ENCODE results near the gene SMYD5.

Gene SMYD5

DNA sequence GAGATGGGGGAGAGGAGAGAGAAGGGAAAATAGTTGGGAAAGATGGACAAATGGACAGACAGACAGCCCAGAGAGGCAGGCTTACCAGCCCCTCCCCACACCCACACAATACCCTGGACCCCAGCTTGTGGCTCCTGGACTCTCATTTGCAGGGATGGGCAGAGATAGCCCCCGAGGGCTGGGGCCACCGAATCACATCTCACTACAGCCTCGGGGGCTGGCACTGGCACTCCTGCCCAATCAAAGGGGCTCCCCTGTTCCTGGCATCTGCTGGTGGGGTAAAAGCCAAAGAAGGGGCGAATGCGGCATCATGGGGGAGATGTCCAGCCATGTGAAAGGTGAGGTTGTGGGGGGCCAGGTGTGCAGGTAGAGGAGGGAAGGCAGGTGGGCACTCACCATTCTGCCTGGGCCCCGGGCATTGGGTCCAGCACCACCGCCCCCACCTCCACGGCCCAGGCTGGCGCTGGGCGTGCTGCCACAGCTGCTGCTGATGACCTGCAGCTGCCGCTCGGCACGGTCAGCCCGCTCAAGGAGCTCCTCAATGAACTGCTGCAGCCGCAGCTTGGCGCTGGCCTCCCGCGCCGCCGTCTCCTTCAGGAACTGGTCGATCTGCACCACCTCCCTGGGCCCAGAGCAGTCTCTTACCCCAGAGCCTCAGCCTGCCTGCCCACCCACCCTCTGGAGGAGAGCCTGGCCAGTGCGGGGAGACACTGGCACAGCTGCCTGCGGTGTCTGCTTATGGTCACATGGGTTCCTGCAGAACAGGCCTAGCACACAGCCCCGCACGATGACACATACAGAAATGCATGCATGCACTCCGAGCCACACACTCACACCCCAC lies 52.2 kb downstream of the SMYD5 start:
- no peak for DNase-seq (ENCODE audit: extremely low spot score)
- TF ChIP-seq, protein P1, sequence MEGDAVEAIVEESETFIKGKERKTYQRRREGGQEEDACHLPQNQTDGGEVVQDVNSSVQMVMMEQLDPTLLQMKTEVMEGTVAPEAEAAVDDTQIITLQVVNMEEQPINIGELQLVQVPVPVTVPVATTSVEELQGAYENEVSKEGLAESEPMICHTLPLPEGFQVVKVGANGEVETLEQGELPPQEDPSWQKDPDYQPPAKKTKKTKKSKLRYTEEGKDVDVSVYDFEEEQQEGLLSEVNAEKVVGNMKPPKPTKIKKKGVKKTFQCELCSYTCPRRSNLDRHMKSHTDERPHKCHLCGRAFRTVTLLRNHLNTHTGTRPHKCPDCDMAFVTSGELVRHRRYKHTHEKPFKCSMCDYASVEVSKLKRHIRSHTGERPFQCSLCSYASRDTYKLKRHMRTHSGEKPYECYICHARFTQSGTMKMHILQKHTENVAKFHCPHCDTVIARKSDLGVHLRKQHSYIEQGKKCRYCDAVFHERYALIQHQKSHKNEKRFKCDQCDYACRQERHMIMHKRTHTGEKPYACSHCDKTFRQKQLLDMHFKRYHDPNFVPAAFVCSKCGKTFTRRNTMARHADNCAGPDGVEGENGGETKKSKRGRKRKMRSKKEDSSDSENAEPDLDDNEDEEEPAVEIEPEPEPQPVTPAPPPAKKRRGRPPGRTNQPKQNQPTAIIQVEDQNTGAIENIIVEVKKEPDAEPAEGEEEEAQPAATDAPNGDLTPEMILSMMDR (IDR thresholded peaks at IDR 0.05; ENCODE audit: control extremely low read depth, extremely low read depth, low read depth, missing control alignments), result no peak
- ChIA-PET CTCF (no interaction called here), POLR2A (no interaction called here)

GRCh38 chr2:73267008-73267407 lies 53.0 kb downstream of the SMYD5 start:
- CTCF ChIA-PET, result interaction anchor here (1.7 kb wide), 1 partner anchor 23 kb away, joined by 15 read pairs; no protein-coding TSS in a partner anchor
- POLR2A ChIA-PET, result no interaction called here
- TF ChIP-seq, protein P1 (IDR thresholded peaks at IDR 0.05; ENCODE audit: control extremely low read depth, extremely low read depth, low read depth, missing control alignments), result no peak
- no peak for DNase-seq (ENCODE audit: extremely low spot score)

GRCh38 chr2:73268366-73268829 lies 54.4 kb downstream of the SMYD5 start:
- TF ChIP-seq, protein P1 (IDR thresholded peaks at IDR 0.05; ENCODE audit: control extremely low read depth, extremely low read depth, low read depth, missing control alignments), result no peak
- no peak for DNase-seq (ENCODE audit: extremely low spot score)
- POLR2A ChIA-PET, result no interaction called here
- CTCF ChIA-PET, result interaction anchor here (1.2 to 1.7 kb wide), 4 partner anchors 9 to 91 kb away, joined by 3 to 15 read pairs (median 4); no protein-coding TSS in a partner anchor

- DNase-seq (ENCODE audit: extremely low spot score), result peak; percentile 91
- TF ChIP-seq, protein P1 (IDR thresholded peaks at IDR 0.05; ENCODE audit: control extremely low read depth, extremely low read depth, low read depth, missing control alignments), result no peak
- CTCF ChIA-PET, result interaction anchor here (1.2 to 1.7 kb wide), 4 partner anchors 8 to 92 kb away, joined by 3 to 15 read pairs (median 4); no protein-coding TSS in a partner anchor
- POLR2A ChIA-PET, result no interaction called here
Measured at GRCh38 chr2:73268830-73269685, 55.0 kb downstream of the SMYD5 start.

- DNase-seq (ENCODE audit: extremely low spot score), result no peak
- TF ChIP-seq, protein P1 (IDR thresholded peaks at IDR 0.05; ENCODE audit: control extremely low read depth, extremely low read depth, low read depth, missing control alignments), result no peak
- ChIA-PET CTCF (interaction anchor here (0.9 to 4.4 kb wide), 3 partner anchors 11 to 38 kb away, joined by 3 to 13 read pairs (median 3); no protein-coding TSS in a partner anchor), POLR2A (no interaction called here)
Measured at GRCh38 chr2:73269686-73270465, 55.8 kb downstream of the SMYD5 start.

Data from GM10248 (cell line).